NCI-H748 (cell line): ENCODE measurements around the gene FAM171A1.
A peak's percentile ranks its signal among the peaks of the same experiment; 100 is the strongest.

Experiments used
- DNase-seq: peaks from one replicate; lab custom pipeline; 2025; ENCODE audit not compliant: unreplicated experiment; lab: John Stamatoyannopoulos, UW

FAM171A1 gene

GRCh38 chr10:15176269-15176668 lies 194.8 kb downstream of the FAM171A1 start:
- no peak for DNase-seq

- no peak for DNase-seq
These were observed 195.5 kb downstream of the FAM171A1 start for GRCh38 chr10:15175587-15175986.

GRCh38 chr10:15172306-15172840 lies 198.7 kb downstream of the FAM171A1 start:
- DNase-seq, result no peak

GRCh38 chr10:15169555-15170401 lies 201.3 kb downstream of the FAM171A1 start:
- DNase-seq, result no peak

- DNase-seq, result peak; percentile 84
These were observed 202.1 kb downstream of the FAM171A1 start for GRCh38 chr10:15168786-15169554.

GRCh38 chr10:15168291-15168785 lies 202.8 kb downstream of the FAM171A1 start, which contains the start of gene NMT2:
Gene NMT2, minus strand, starts transcription at chr10:15168693. Its CDS starts 81 bp downstream, at chr10:15168612.
- peak; percentile 85 for DNase-seq

- DNase-seq, result peak; percentile 55
These were observed 203.4 kb downstream of the FAM171A1 start for GRCh38 chr10:15167411-15168290.

GRCh38 chr10:15166325-15166724 lies 204.8 kb downstream of the FAM171A1 start:
- DNase-seq, result no peak

GRCh38 chr10:15163253-15163828 lies 207.7 kb downstream of the FAM171A1 start:
- DNase-seq, result no peak
